ENCODE results near the gene TNNI2.

Gene TNNI2

GRCh38 chr11:1859004-1859403 is 20.2 kb downstream of the TNNI2 start:
- Histone ChIP-seq H3K4me2 (ENCODE audit: insufficient read depth, low read length) (no peak overlapping the region), H3K27ac (ENCODE audit: low read length) (no peak overlapping the region), H3K9ac (ENCODE audit: low read depth, low read length) (no peak overlapping the region), H3K27me3 (ENCODE audit: insufficient read depth, low read length, poor library complexity) (no peaks in the 10 kb centered on the region), H3K9me3 (ENCODE audit: insufficient read depth, low read length, severe bottlenecking) (no peaks in the 10 kb centered on the region), H3K36me3 (ENCODE audit: insufficient read depth, low read length) (no peaks in the 10 kb centered on the region), H2AFZ (ENCODE audit: low read depth, low read length) (no peak overlapping the region), H3K4me1 (ENCODE audit: insufficient read depth, low read length) (no peaks in the 10 kb centered on the region), H3K4me3 (ENCODE audit: low read depth in 1 of 2, low read length in 2 of 2) (no peak overlapping the region), H4K20me1 (ENCODE audit: insufficient read depth, low read length) (peaks cover 11% of the 10 kb centered on the region), H3K79me2 (ENCODE audit: insufficient read depth, low read length) (no peaks in the 10 kb centered on the region; the same call in 1 of the 2 replicates)
- no peak for TF ChIP-seq EZH2 (IDR thresholded peaks at IDR 0.05; ENCODE audit: borderline replicate concordance, low read depth, low read length, severe bottlenecking)
- TF ChIP-seq CTCF (IDR thresholded peaks at IDR 0.05; ENCODE audit: borderline replicate concordance, extremely low read depth, low read length, poor library complexity, severe bottlenecking): no peak
- ATAC-seq (ENCODE audit: insufficient read depth, low read depth) (no peak), DNase-seq (no peak)

- Histone ChIP-seq H3K9ac (ENCODE audit: low read depth, low read length) (no peak overlapping the region), H4K20me1 (ENCODE audit: insufficient read depth, low read length) (peaks cover 11% of the 10 kb centered on the region), H3K4me1 (ENCODE audit: insufficient read depth, low read length) (no peaks in the 10 kb centered on the region), H3K27me3 (ENCODE audit: insufficient read depth, low read length, poor library complexity) (no peaks in the 10 kb centered on the region), H3K27ac (ENCODE audit: low read length) (no peak overlapping the region), H3K36me3 (ENCODE audit: insufficient read depth, low read length) (no peaks in the 10 kb centered on the region), H2AFZ (ENCODE audit: low read depth, low read length) (no peak overlapping the region), H3K4me2 (ENCODE audit: insufficient read depth, low read length) (no peak overlapping the region), H3K4me3 (ENCODE audit: low read depth in 1 of 2, low read length in 2 of 2) (no peak overlapping the region), H3K79me2 (ENCODE audit: insufficient read depth, low read length) (no peaks in the 10 kb centered on the region), H3K9me3 (ENCODE audit: insufficient read depth, low read length, severe bottlenecking) (no peaks in the 10 kb centered on the region)
- ATAC-seq (ENCODE audit: insufficient read depth, low read depth): no peak
- TF ChIP-seq EZH2 (IDR thresholded peaks at IDR 0.05; ENCODE audit: borderline replicate concordance, low read depth, low read length, severe bottlenecking) (no peak), CTCF (IDR thresholded peaks at IDR 0.05; ENCODE audit: borderline replicate concordance, extremely low read depth, low read length, poor library complexity, severe bottlenecking) (no peak)
- no peak for DNase-seq
Observed at GRCh38 chr11:1860108-1860507, 21.3 kb downstream of the TNNI2 start.

- H3K9me3 ChIP-seq (ENCODE audit: insufficient read depth, low read length, severe bottlenecking): no peaks in the 10 kb centered on the region
- H2AFZ ChIP-seq (ENCODE audit: low read depth, low read length): no peak overlapping the region
- no peaks in the 10 kb centered on the region for H3K79me2 ChIP-seq (ENCODE audit: insufficient read depth, low read length)
- no peaks in the 10 kb centered on the region for H3K4me1 ChIP-seq (ENCODE audit: insufficient read depth, low read length)
- no peak overlapping the region for H3K4me3 ChIP-seq (ENCODE audit: low read depth in 1 of 2, low read length in 2 of 2)
- DNase-seq (no peak), ATAC-seq (ENCODE audit: insufficient read depth, low read depth) (no peak)
- no peaks in the 10 kb centered on the region for H3K36me3 ChIP-seq (ENCODE audit: insufficient read depth, low read length)
- H3K9ac ChIP-seq (ENCODE audit: low read depth, low read length): no peak overlapping the region
- H4K20me1 ChIP-seq (ENCODE audit: insufficient read depth, low read length): peaks cover 8% of the 10 kb centered on the region
- H3K27ac ChIP-seq (ENCODE audit: low read length): no peak overlapping the region
- TF ChIP-seq CTCF (IDR thresholded peaks at IDR 0.05; ENCODE audit: borderline replicate concordance, extremely low read depth, low read length, poor library complexity, severe bottlenecking) (no peak), EZH2 (IDR thresholded peaks at IDR 0.05; ENCODE audit: borderline replicate concordance, low read depth, low read length, severe bottlenecking) (no peak)
- no peak overlapping the region for H3K4me2 ChIP-seq (ENCODE audit: insufficient read depth, low read length)
- no peaks in the 10 kb centered on the region for H3K27me3 ChIP-seq (ENCODE audit: insufficient read depth, low read length, poor library complexity)
Observed at GRCh38 chr11:1861435-1862411, 22.9 kb downstream of the TNNI2 start.

Data from DND-41 (cell line).